ENCODE measurements around the gene GCA. TPM values are rescaled to one million over a fixed set of nuclear protein-coding genes. Genes with fewer than 3 reads are reported as not detected.

Gene GCA
- polyA plus RNA-seq, 2 of the 4 experiments (the other 2 are of a cell fraction) = 6.6 to 17.8 TPM

DNA sequence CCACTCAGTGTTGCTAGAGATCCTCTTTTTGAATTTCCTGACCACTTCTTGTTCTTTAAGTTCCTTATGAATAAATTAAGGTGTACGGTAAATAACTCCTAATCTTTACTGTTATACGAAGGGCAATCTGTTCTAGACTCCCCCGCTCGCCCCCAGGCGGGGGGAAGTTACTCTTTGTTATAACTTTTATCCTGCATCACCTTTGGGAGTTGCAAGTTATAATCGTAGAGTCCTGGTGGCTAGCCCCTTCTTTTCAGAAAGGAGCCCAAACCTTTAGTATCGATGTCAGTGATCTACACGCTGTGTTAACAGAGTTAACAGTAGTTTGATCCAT lies 652 bp downstream of the GCA start (continued):
- TF ChIP-seq, protein P1, sequence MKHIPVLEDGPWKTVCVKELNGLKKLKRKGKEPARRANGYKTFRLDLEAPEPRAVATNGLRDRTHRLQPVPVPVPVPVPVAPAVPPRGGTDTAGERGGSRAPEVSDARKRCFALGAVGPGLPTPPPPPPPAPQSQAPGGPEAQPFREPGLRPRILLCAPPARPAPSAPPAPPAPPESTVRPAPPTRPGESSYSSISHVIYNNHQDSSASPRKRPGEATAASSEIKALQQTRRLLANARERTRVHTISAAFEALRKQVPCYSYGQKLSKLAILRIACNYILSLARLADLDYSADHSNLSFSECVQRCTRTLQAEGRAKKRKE (CRISPR knock-in tag; IDR thresholded peaks at IDR 0.05; ENCODE audit: low read depth) = no peak
- no peak for TF ChIP-seq RNF2 (IDR thresholded peaks at IDR 0.05; ENCODE audit: borderline replicate concordance, low read depth)

DNA sequence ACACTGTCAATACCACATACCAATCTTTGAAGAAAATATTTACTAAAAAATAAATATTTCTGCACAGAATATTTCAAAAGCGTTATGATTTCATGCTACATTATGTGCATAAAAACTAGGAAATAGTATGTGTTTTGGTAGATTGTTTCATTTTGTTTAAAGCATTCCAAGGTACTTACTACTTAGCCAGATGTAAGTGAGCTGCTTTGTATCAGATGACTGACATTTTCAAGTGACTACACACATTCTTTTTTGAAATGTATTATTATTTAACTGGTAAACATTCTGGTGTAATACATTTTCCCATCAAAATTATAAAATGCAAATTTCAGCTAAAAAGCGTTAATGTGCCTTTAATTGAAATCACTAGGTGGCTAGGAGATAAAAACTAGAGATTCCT lies 21.5 kb downstream of the GCA start:
- H3K27ac ChIP-seq = no peak overlapping the region
- TF ChIP-seq FOXS1 (CRISPR knock-in tag; IDR thresholded peaks at IDR 0.05) = no peak
- TF ChIP-seq, protein P2, sequence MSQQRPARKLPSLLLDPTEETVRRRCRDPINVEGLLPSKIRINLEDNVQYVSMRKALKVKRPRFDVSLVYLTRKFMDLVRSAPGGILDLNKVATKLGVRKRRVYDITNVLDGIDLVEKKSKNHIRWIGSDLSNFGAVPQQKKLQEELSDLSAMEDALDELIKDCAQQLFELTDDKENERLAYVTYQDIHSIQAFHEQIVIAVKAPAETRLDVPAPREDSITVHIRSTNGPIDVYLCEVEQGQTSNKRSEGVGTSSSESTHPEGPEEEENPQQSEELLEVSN (IDR thresholded peaks at IDR 0.05; ENCODE audit: borderline replicate concordance, low read depth) = no peak
- TF ChIP-seq CEBPB (IDR thresholded peaks at IDR 0.05) = no peak
- no peak for TF ChIP-seq GATA3 (IDR thresholded peaks at IDR 0.05; ENCODE audit: borderline replicate concordance)
- TF ChIP-seq CBX8 (IDR thresholded peaks at IDR 0.05) = no peak
- no peak for TF ChIP-seq HEYL (CRISPR knock-in tag; IDR thresholded peaks at IDR 0.05)
- no peak for DNase-seq (ENCODE audit: low read depth in 1 of 2, low spot score in 1 of 2)
- 68% methylated on average over 2 of the region's 2 CpGs for WGBS (ENCODE audit: missing lambda C conversion rate)
- H3K9me3 ChIP-seq = no peaks in the 10 kb centered on the region
- CTCF ChIA-PET = no interaction called here
- no peak overlapping the region for H3K4me3 ChIP-seq
- H3K4me2 ChIP-seq = no peak overlapping the region
- POLR2A ChIA-PET = no interaction called here
- no peak for ATAC-seq
- FAIRE-seq = no peak
- no peaks in the 10 kb centered on the region for H3K4me1 ChIP-seq

DNA sequence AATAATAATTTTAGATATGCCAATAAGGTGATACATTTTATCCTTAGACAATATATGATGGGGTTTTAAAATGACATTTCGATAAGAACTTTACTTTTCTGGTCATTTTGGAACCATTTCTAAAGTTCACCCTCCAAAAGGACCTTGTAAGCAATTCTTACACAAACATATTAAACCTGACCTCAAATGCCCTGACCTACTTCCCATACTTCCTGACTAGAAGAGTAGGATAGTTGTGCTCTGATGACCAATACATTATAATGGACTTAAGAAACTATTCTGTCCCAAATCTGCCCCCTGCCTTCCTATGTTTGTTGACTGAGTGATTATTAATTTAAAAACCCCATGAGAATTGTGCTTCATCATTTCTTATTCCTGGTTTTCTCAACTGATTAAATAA lies 24.6 kb downstream of the GCA start:
- H3K9me3 ChIP-seq = no peaks in the 10 kb centered on the region
- FAIRE-seq (no peak), DNase-seq (ENCODE audit: low read depth in 1 of 2, low spot score in 1 of 2) (no peak), ATAC-seq (no peak)
- H3K27ac ChIP-seq = no peak overlapping the region
- H3K4me2 ChIP-seq = no peak overlapping the region
- no peak overlapping the region for H3K4me3 ChIP-seq
- 14% methylated on average over 1 of the region's 1 CpG for WGBS (ENCODE audit: missing lambda C conversion rate)
- no peaks in the 10 kb centered on the region for H3K4me1 ChIP-seq
- ChIA-PET CTCF (no interaction called here), POLR2A (no interaction called here)
- TF ChIP-seq ESRRA (IDR thresholded peaks at IDR 0.05; ENCODE audit: borderline replicate concordance, low read length) (no peak), ZFP36 (IDR thresholded peaks at IDR 0.05; ENCODE audit: borderline replicate concordance, partially characterized antibody) (no peak), ZNF302 (CRISPR knock-in tag; IDR thresholded peaks at IDR 0.05) (no peak), RCOR1 (IDR thresholded peaks at IDR 0.05; ENCODE audit: low read depth, low read length) (no peak), HOXB13 (CRISPR knock-in tag; IDR thresholded peaks at IDR 0.05; ENCODE audit: low read depth) (no peak), FOSB (CRISPR knock-in tag; IDR thresholded peaks at IDR 0.05) (no peak), RARB (CRISPR knock-in tag; IDR thresholded peaks at IDR 0.05) (no peak), RFX5 (IDR thresholded peaks at IDR 0.05) (no peak), HEYL (CRISPR knock-in tag; IDR thresholded peaks at IDR 0.05) (no peak), JUN (IDR thresholded peaks at IDR 0.05) (no peak), EHMT2 (IDR thresholded peaks at IDR 0.05; ENCODE audit: low read depth) (no peak), RAD21 (conservative IDR thresholded peaks at IDR 0.05 in 1 of 2, IDR thresholded peaks at IDR 0.05 in 1 of 2) (no peak), MAFK (IDR thresholded peaks at IDR 0.05; ENCODE audit: partially characterized antibody) (no peak), EHF (CRISPR knock-in tag; IDR thresholded peaks at IDR 0.05) (no peak), KDM1A (IDR thresholded peaks at IDR 0.05; ENCODE audit: low read depth) (no peak), PHF8 (IDR thresholded peaks at IDR 0.05; ENCODE audit: borderline replicate concordance, low read depth) (no peak), FOSL2 (IDR thresholded peaks at IDR 0.05) (no peak), FOSL2 (CRISPR knock-in tag; IDR thresholded peaks at IDR 0.05) (no peak), EP300 (IDR thresholded peaks at IDR 0.05) (no peak)
- TF ChIP-seq, protein P3, sequence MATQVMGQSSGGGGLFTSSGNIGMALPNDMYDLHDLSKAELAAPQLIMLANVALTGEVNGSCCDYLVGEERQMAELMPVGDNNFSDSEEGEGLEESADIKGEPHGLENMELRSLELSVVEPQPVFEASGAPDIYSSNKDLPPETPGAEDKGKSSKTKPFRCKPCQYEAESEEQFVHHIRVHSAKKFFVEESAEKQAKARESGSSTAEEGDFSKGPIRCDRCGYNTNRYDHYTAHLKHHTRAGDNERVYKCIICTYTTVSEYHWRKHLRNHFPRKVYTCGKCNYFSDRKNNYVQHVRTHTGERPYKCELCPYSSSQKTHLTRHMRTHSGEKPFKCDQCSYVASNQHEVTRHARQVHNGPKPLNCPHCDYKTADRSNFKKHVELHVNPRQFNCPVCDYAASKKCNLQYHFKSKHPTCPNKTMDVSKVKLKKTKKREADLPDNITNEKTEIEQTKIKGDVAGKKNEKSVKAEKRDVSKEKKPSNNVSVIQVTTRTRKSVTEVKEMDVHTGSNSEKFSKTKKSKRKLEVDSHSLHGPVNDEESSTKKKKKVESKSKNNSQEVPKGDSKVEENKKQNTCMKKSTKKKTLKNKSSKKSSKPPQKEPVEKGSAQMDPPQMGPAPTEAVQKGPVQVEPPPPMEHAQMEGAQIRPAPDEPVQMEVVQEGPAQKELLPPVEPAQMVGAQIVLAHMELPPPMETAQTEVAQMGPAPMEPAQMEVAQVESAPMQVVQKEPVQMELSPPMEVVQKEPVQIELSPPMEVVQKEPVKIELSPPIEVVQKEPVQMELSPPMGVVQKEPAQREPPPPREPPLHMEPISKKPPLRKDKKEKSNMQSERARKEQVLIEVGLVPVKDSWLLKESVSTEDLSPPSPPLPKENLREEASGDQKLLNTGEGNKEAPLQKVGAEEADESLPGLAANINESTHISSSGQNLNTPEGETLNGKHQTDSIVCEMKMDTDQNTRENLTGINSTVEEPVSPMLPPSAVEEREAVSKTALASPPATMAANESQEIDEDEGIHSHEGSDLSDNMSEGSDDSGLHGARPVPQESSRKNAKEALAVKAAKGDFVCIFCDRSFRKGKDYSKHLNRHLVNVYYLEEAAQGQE (IDR thresholded peaks at IDR 0.05) = no peak
- TF ChIP-seq, protein P4, sequence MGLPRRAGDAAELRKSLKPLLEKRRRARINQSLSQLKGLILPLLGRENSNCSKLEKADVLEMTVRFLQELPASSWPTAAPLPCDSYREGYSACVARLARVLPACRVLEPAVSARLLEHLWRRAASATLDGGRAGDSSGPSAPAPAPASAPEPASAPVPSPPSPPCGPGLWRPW (IDR thresholded peaks at IDR 0.05) = no peak
